Inflammatory macrophage (primary cell): Measurements from ENCODE around the gene ASB2.

Source experiments
- DNase-seq, 2 donors: peaks; one replicate each; pipeline ENCODE4 v3.0.0-alpha.2; 2020 to 2022

The ASB2 gene

GRCh38 chr14:93901813-93902212, 74.6 kb downstream of the ASB2 start:
- peak; percentile 26 to 58 for DNase-seq

- no peak for DNase-seq
Observed at GRCh38 chr14:93898731-93899130, 77.6 kb downstream of the ASB2 start.

GRCh38 chr14:93898081-93898611, 78.2 kb downstream of the ASB2 start:
- DNase-seq, result no peak

- no peak for DNase-seq
Observed at GRCh38 chr14:93897476-93897845, 78.9 kb downstream of the ASB2 start.

GRCh38 chr14:93895023-93895604, 81.3 kb downstream of the ASB2 start:
- DNase-seq, result no peak

GRCh38 chr14:93893661-93894261, 82.6 kb downstream of the ASB2 start:
- DNase-seq, result no peak

- peak; percentile 43 to 60 for DNase-seq
Observed at GRCh38 chr14:93892923-93893558, 83.3 kb downstream of the ASB2 start.

GRCh38 chr14:93892505-93892839, 83.9 kb downstream of the ASB2 start:
- no peak for DNase-seq

- no peak for DNase-seq
Observed at GRCh38 chr14:93891756-93892504, 84.4 kb downstream of the ASB2 start.

- DNase-seq, result no peak
Observed at GRCh38 chr14:93889739-93890483, 86.5 kb downstream of the ASB2 start.

GRCh38 chr14:93888995-93889394, 87.4 kb downstream of the ASB2 start:
- no peak for DNase-seq

GRCh38 chr14:93884950-93885349, 91.4 kb downstream of the ASB2 start:
- no peak for DNase-seq
